ENCODE data around the gene ZC3H12C.

ZC3H12C gene

GRCh38 chr11:110098645-110099044 lies 5.5 kb downstream of the ZC3H12C start:
- no peak for DNase-seq (ENCODE audit: low read depth)

GRCh38 chr11:110100476-110101240 lies 7.5 kb downstream of the ZC3H12C start:
- no peak for DNase-seq (ENCODE audit: low read depth)

- DNase-seq (ENCODE audit: low read depth) = no peak
Measured at GRCh38 chr11:110106713-110107274, 13.6 kb downstream of the ZC3H12C start.

- no peak for DNase-seq (ENCODE audit: low read depth)
Measured at GRCh38 chr11:110110854-110111253, 17.7 kb downstream of the ZC3H12C start.

GRCh38 chr11:110112457-110112856 lies 19.3 kb downstream of the ZC3H12C start:
- DNase-seq (ENCODE audit: low read depth) = no peak

GRCh38 chr11:110113505-110113904 lies 20.3 kb downstream of the ZC3H12C start:
- DNase-seq (ENCODE audit: low read depth) = no peak

GRCh38 chr11:110113973-110114372 lies 20.8 kb downstream of the ZC3H12C start:
- DNase-seq (ENCODE audit: low read depth) = no peak

- no peak for DNase-seq (ENCODE audit: low read depth)
Measured at GRCh38 chr11:110119317-110119716, 26.1 kb downstream of the ZC3H12C start.

GRCh38 chr11:110121204-110121603 lies 28.0 kb downstream of the ZC3H12C start:
- no peak for DNase-seq (ENCODE audit: low read depth)

- peak; percentile 72 for DNase-seq (ENCODE audit: low read depth)
Measured at GRCh38 chr11:110123003-110123402, 29.8 kb downstream of the ZC3H12C start.

GRCh38 chr11:110124605-110125004 lies 31.4 kb downstream of the ZC3H12C start:
- DNase-seq (ENCODE audit: low read depth) = no peak

- peak; percentile 85 for DNase-seq (ENCODE audit: low read depth)
Measured at GRCh38 chr11:110125632-110126031, 32.4 kb downstream of the ZC3H12C start.

GRCh38 chr11:110126936-110127335 lies 33.7 kb downstream of the ZC3H12C start:
- no peak for DNase-seq (ENCODE audit: low read depth)

- DNase-seq (ENCODE audit: low read depth) = no peak
Measured at GRCh38 chr11:110128161-110128560, 35.0 kb downstream of the ZC3H12C start.

GRCh38 chr11:110130642-110131238 lies 37.5 kb downstream of the ZC3H12C start:
- no peak for DNase-seq (ENCODE audit: low read depth)

GRCh38 chr11:110131386-110132123 lies 38.4 kb downstream of the ZC3H12C start:
- DNase-seq (ENCODE audit: low read depth) = no peak

- DNase-seq (ENCODE audit: low read depth) = no peak
Measured at GRCh38 chr11:110133160-110133559, 40.0 kb downstream of the ZC3H12C start.

- no peak for DNase-seq (ENCODE audit: low read depth)
Measured at GRCh38 chr11:110134110-110134509, 40.9 kb downstream of the ZC3H12C start.

- no peak for DNase-seq (ENCODE audit: low read depth)
Measured at GRCh38 chr11:110141812-110142211, 48.6 kb downstream of the ZC3H12C start.

GRCh38 chr11:110147962-110148709 lies 54.9 kb downstream of the ZC3H12C start:
- DNase-seq (ENCODE audit: low read depth) = peak; percentile 82

- peak; percentile 82 for DNase-seq (ENCODE audit: low read depth)
Measured at GRCh38 chr11:110148775-110149744, 55.9 kb downstream of the ZC3H12C start.

Data from non-pigmented ciliary epithelial cell (primary cell).